ENCODE measurements around the gene YTHDF1. TPM values are rescaled to one million over a fixed set of nuclear protein-coding genes. Genes with fewer than 3 reads are reported as not detected.

YTHDF1 gene
- total and polyA plus RNA-seq, 2 of the 8 experiments (the other 6 are each of a cell fraction or from before 2014, with no cell fraction given), result 32.8 to 66.0 TPM

- no peak overlapping the region for H3K4me2 ChIP-seq (ENCODE audit: insufficient read depth in 1 of 2, low read depth in 2 of 2, low read length in 2 of 2)
- H2AK5ac ChIP-seq (ENCODE audit: low read depth, low read length), result no peak overlapping the region
- no peak overlapping the region for H3K4me3 ChIP-seq (ENCODE audit: extremely low read depth in 1 of 4, insufficient read depth in 2 of 4, low read depth in 3 of 4, low read length in 4 of 4)
- H2BK5ac ChIP-seq (ENCODE audit: low read depth, low read length), result no peak overlapping the region
- no peak overlapping the region for H2BK20ac ChIP-seq (ENCODE audit: low read length)
- no peak overlapping the region for H3K56ac ChIP-seq (replicated peaks; ENCODE audit: insufficient read length, low read depth, low read length)
- no peaks in the 10 kb centered on the region for H3K36me3 ChIP-seq (ENCODE audit: control insufficient read depth in 2 of 4, insufficient read depth in 4 of 4, low read length in 3 of 4)
- WGBS, 2 experiments (ENCODE audit: extremely low coverage in 1 of 2, insufficient coverage in 1 of 2, insufficient read length in 1 of 2, insufficient replicate concordance in 2 of 2, low coverage in 1 of 2, low lambda C conversion rate in 2 of 2, missing lambda C conversion rate in 1 of 2), result 83% methylated on average over 11 of the region's 11 CpGs; no CpG with 5 or more reads in 1 of the 2 experiments
- no peak overlapping the region for H2BK15ac ChIP-seq (ENCODE audit: low read length)
- ChIA-PET CTCF (ENCODE audit: partially characterized antibody) (interaction anchor here (0.6 to 1.9 kb wide), 5 partner anchors 21 to 353 kb away, joined by 3 to 9 read pairs (median 5); no protein-coding TSS in a partner anchor), POLR2A (ENCODE audit: partially characterized antibody) (no interaction called here)
- no peaks in the 10 kb centered on the region for H3K79me1 ChIP-seq (ENCODE audit: low read depth, low read length)
- H3K27me3 ChIP-seq (replicated peaks in 1 of 4; ENCODE audit: control insufficient read depth in 3 of 4, extremely low read depth in 1 of 4, insufficient read depth in 3 of 4, low read length in 3 of 4), result no peaks in the 10 kb centered on the region; a peak in 1 of 7 replicates
- H3K9me3 ChIP-seq (ENCODE audit: insufficient read depth in 2 of 2, low read depth in 1 of 2, low read length in 1 of 2), result no peaks in the 10 kb centered on the region
- no peak overlapping the region for H3K4ac ChIP-seq (replicated peaks; ENCODE audit: insufficient read length, low read depth, low read length)
- H3K18ac ChIP-seq (ENCODE audit: extremely low read depth, low read length), result no peak overlapping the region
- H3K23ac ChIP-seq (ENCODE audit: insufficient read length), result no peak overlapping the region
- no peak overlapping the region for H2BK12ac ChIP-seq (ENCODE audit: low read depth, low read length)
- TF ChIP-seq POLR2A (IDR thresholded peaks at IDR 0.05; ENCODE audit: control extremely low read depth in 1 of 2, low read depth in 2 of 2, low read length in 2 of 2) (no peak), RBBP5 (IDR thresholded peaks at IDR 0.05; ENCODE audit: borderline replicate concordance, low read depth, low read length) (no peak), CTBP2 (IDR thresholded peaks at IDR 0.05; ENCODE audit: borderline replicate concordance, insufficient read depth, insufficient read length, low read length) (no peak), FOSL1 (IDR thresholded peaks at IDR 0.05; ENCODE audit: insufficient read depth, low read depth, low read length) (no peak), GTF2F1 (IDR thresholded peaks at IDR 0.05; ENCODE audit: borderline replicate concordance, low read depth, low read length) (no peak), USF2 (IDR thresholded peaks at IDR 0.05; ENCODE audit: low read length) (no peak), TBP (IDR thresholded peaks at IDR 0.05; ENCODE audit: low read depth, low read length) (no peak), SP1 (IDR thresholded peaks at IDR 0.05; ENCODE audit: low read depth, low read length) (no peak), CREB1 (IDR thresholded peaks at IDR 0.05) (no peak)
- H2BK120ac ChIP-seq (replicated peaks; ENCODE audit: low read depth, low read length), result no peak overlapping the region
- peaks cover 0 to 3% (median 1%) of the 10 kb centered on the region in 4 experiments; a peak in 2 of 7 replicates for H3K4me1 ChIP-seq (replicated peaks in 1 of 4; ENCODE audit: control insufficient read depth in 3 of 4, insufficient read depth in 4 of 4, low read length in 3 of 4)
- no peak overlapping the region for H4K91ac ChIP-seq (replicated peaks; ENCODE audit: insufficient read length, low read length)
- no peak for DNase-seq (ENCODE audit: low read depth in 1 of 2, low spot score in 2 of 2)
- H3K23me2 ChIP-seq (ENCODE audit: low read depth, low read length), result peaks cover 7% of the 10 kb centered on the region; the same call in 1 of the 2 replicates
- H4K20me1 ChIP-seq (replicated peaks in 1 of 2; ENCODE audit: control insufficient read depth in 1 of 2, insufficient read depth in 2 of 2, low read length in 2 of 2), result no peaks in the 10 kb centered on the region
- H3K9ac ChIP-seq (replicated peaks in 1 of 4; ENCODE audit: extremely low read depth in 1 of 4, low read depth in 3 of 4, low read length in 3 of 4), result no peak overlapping the region
- H4K8ac ChIP-seq (ENCODE audit: extremely low read depth, insufficient read depth, low read length), result no peak overlapping the region
- no peak overlapping the region for H3K14ac ChIP-seq (ENCODE audit: insufficient read length)
- H4K5ac ChIP-seq (ENCODE audit: insufficient read length, low read depth, low read length), result no peak overlapping the region
- no peak for FAIRE-seq
- H3K79me2 ChIP-seq (ENCODE audit: control insufficient read depth in 1 of 2, insufficient read depth in 2 of 2, low read length in 2 of 2), result no peaks in the 10 kb centered on the region
- no peak overlapping the region for H3K27ac ChIP-seq (ENCODE audit: low read depth, low read length)
- H2AFZ ChIP-seq (ENCODE audit: low read length), result no peak overlapping the region
These were observed 54.7 kb downstream of the YTHDF1 start for GRCh38 chr20:63161176-63161651.

All from H1 (cell line).